Neuron (in vitro differentiated cells): ENCODE measurements around the gene APAF1.
"Not testable (repeated sequence)": the region's sequence is repeated elsewhere in the genome, so short reads cannot be mapped to it uniquely, and the experiment has no call there.

ENCODE experiments used
- H2AFZ ChIP-seq: one replicate; pipeline ENCODE4 v1.6.1; 2013; ENCODE audit warnings: low read depth, mild to moderate bottlenecking, inconsistent platforms, low read length, moderate library complexity
- H3K27me3 ChIP-seq: one replicate; pipeline ENCODE4 v1.6.1; 2013; ENCODE audit warnings: low read length; ENCODE audit not compliant: insufficient read depth
- H3K36me3 ChIP-seq: one replicate; pipeline ENCODE4 v1.6.1; 2013; ENCODE audit warnings: low read length; ENCODE audit not compliant: insufficient read depth
- H3K4me1 ChIP-seq: one replicate; pipeline ENCODE4 v1.6.1; 2013; ENCODE audit warnings: low read length; ENCODE audit not compliant: insufficient read depth
- H3K4me3 ChIP-seq: 2 replicates; pipeline ENCODE4 v1.5.1; 2013; ENCODE audit warnings: mild to moderate bottlenecking, low read length, moderate library complexity
- H3K9me3 ChIP-seq: one replicate; pipeline ENCODE4 v1.6.1; 2013; ENCODE audit warnings: low read length

Gene APAF1

DNA sequence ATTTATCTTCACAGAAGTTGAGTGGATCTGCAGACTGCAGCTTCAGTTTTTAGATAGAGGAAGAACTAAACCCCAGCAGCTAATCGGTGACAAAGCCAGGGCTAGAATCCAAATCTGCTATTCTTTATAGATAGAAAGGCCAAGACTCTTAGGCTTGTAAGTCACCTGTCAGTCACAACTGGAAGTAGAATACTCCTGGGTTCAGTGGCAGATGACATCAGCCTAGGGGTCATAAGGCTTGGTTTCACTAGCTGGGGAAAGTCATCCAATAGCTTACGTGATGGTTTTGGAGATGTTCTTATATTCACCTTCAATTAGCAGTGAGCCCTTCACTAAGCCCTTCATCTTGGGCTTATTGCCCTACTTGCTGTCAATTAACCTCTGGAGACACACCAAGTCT lies 93.4 kb downstream of the APAF1 start:
- Histone ChIP-seq H3K27me3 (no peaks in the 10 kb centered on the region), H3K4me3 (no peak overlapping the region), H3K36me3 (peaks cover 18% of the 10 kb centered on the region), H2AFZ (no peak overlapping the region), H3K4me1 (peaks cover 15% of the 10 kb centered on the region), H3K9me3 (no peaks in the 10 kb centered on the region)

DNA sequence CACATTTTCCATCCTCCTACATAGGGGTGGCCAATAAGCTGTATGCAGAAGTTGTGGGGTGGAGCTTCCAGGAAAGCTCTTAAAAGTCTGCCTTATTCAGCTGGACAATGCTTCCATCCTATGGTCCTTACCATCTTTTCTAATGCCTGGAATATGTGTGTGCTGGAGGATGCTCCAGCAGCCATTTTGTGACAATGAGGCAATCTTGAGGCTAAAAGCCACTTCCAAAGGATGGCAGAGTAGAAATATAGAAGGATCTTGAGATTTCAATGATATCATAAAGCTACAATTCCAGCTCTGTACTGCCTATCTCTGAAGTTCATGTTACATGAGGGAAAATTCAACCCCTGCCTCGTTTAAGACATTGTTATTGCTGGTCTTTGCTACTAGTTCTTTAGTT lies 95.7 kb downstream of the APAF1 start:
- Histone ChIP-seq H3K4me1 (peaks cover 15% of the 10 kb centered on the region), H3K27me3 (no peaks in the 10 kb centered on the region), H2AFZ (no peak overlapping the region), H3K36me3 (peaks cover 3% of the 10 kb centered on the region), H3K9me3 (no peaks in the 10 kb centered on the region), H3K4me3 (no peak overlapping the region)

DNA sequence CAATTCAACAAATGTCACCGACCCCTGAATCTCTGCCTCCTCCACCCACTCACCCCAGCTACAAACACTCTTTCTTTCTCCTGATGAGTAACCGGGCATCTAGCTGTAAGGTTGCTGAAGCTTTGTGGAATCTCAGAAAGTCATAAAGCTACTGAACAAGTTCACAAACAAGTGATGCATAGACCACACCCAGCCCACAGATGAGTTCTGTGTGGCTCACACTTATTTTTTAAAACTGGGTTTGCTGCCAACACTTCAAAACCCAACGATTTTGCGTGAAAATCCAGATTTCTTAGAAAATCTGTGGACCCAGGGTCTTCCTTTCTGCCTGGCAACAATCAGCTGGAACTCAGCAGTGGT lies 96.1 kb downstream of the APAF1 start:
- no peaks in the 10 kb centered on the region for H3K9me3 ChIP-seq
- H3K27me3 ChIP-seq: no peaks in the 10 kb centered on the region
- peaks cover 15% of the 10 kb centered on the region for H3K4me1 ChIP-seq
- no peaks in the 10 kb centered on the region for H3K36me3 ChIP-seq
- H3K4me3 ChIP-seq: no peak overlapping the region
- H2AFZ ChIP-seq: no peak overlapping the region

DNA sequence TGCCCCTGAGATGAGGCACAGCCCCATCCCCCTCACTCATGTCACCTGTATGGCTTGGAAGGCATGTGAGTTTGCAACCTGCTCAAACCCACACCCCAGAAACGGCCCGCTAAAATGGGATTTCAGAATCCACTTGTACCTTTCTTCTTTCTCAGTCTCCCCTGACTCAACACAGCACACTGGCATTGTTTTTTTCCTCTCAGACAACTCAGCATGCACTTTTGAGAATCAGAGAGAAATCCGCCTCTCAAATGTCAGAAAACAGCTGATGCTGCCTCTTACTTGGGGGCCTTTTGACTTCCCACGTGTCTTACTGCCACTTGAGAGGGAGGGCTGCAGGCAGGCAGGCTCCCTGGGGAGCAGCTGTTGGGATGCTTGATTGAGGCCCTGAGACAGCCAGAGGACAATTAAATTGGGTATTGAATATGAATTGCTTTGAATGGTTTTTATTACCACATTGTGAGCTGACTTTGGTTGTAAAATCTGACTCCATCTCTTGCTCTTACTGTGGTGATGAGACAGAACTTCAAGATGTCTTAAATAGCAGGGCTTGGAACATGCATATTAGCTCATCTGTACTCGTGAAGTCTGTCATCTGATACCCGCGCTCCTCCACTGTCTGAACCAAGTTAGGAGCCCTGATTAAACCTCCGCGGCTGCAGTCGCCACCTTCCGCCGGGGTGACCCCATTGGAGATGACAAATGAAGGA lies 96.6 kb downstream of the APAF1 start:
- H2AFZ ChIP-seq: no peak overlapping the region
- H3K4me3 ChIP-seq: no peak overlapping the region
- no peaks in the 10 kb centered on the region for H3K36me3 ChIP-seq
- no peaks in the 10 kb centered on the region for H3K9me3 ChIP-seq
- peaks cover 15% of the 10 kb centered on the region for H3K4me1 ChIP-seq
- H3K27me3 ChIP-seq: no peaks in the 10 kb centered on the region

DNA sequence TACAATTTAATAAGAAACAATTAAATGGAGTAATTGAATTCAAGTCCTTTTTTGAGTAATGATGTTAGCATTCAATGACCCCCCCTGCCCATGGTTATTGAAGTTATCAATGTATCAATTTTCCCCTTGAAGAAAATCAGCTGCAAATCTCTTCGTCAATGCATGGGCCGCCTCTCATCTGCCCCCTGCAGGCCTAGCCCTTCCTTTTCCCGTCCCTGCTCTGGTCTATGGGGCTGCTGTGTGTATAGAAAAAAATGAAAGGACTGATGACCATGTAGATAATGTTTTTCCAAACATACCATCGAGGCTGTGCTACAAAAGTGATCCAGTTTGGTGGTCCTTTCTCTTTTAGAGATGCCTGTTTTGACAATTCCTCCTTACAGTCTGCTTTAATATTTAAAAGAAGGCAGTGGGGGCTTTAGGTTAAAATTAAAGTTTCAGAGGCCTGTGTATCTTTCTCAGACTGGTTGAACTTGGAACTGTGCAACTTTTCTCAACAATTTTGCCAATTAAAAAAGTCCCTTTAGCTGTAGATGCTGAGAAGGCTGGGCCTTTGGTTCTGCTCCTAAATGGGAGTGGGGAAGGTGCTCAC lies 98.4 kb downstream of the APAF1 start:
- Histone ChIP-seq H2AFZ (no peak overlapping the region), H3K4me3 (no peak overlapping the region), H3K9me3 (no peaks in the 10 kb centered on the region), H3K27me3 (no peaks in the 10 kb centered on the region), H3K36me3 (no peaks in the 10 kb centered on the region), H3K4me1 (peaks cover 20% of the 10 kb centered on the region)

DNA sequence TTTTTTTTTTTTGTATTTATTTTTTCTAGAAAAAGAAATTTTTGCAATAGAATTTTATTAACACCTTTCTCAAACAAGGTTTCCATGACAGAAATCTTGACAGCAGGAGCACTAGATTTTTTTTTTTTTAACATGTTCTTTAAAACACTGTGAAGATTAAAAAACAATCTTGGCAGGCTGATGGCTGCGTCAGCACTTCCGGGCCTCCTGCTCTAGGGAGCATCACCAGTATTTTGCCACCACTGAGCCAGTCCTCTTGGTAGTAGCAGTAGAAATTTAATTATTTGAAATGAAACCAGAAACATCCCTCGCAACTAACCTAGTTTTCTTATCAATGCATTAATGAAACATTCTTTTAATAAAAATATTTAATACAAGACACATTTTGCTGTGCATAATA lies 99.6 kb downstream of the APAF1 start:
- Histone ChIP-seq H3K4me1 (peaks cover 20% of the 10 kb centered on the region), H3K9me3 (no peaks in the 10 kb centered on the region), H2AFZ (no peak overlapping the region), H3K27me3 (no peaks in the 10 kb centered on the region), H3K4me3 (no peak overlapping the region), H3K36me3 (no peaks in the 10 kb centered on the region)

DNA sequence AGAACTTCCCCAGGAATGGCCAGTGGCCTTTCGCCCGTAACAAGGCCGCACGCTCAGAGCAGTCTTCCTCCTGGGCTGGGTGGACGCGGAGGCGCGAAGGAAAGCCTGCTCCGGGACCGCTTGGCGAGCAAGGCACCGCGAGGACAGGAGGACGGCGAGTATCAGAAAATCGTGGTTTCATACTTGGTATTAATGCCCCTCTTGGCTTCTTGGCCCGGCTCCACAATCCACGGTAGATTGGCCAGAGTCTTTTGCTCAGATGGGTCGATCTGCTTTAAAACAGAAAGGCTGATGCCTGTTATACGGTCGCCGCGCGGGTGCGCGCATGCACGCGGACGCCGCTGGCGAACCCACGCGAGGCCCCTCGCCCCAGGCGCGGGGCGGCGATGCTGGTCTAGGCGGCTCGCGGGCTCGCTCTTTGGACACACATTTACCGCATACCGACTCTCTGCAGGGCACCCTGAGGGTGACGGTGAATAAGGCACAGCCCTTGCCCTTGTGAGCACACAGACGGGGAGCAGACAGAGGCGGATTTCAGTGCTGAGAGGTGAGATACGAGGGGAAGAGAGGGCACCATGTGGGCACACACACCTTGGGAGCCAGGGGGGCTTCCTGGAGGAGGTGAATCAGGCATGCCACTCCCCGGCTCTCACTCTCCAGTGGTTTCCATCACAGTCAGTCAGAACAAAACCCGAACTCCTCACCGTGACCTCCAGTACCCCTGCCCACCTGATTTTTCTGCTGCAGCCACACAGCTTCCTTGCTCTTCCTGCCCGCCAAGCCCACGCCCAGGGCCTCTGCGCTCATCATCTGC lies 100.7 kb downstream of the APAF1 start:
- Histone ChIP-seq H3K27me3 (no peaks in the 10 kb centered on the region), H3K4me3 (no peak overlapping the region), H3K9me3 (no peaks in the 10 kb centered on the region), H2AFZ (no peak overlapping the region), H3K36me3 (no peaks in the 10 kb centered on the region), H3K4me1 (peaks cover 20% of the 10 kb centered on the region)

DNA sequence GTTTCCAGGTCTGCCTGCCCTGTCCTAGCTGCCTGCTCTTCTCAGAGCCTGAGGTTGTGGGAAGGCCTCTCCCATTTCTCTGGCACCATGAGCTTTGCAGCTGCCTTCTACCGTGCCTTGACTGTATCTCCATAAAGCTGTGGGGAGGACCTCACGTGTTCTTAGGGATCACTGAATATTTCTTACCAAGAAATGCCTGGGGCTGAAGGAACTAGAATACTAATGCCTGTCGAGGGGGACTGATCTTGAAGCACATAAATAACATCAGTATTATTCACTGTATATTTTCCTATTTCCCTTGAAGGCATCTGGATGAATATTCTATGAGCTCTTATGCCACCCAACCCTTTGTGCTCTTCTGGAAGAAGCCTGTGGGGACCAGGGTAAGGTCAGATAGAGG lies 103.4 kb downstream of the APAF1 start:
- Histone ChIP-seq H3K36me3 (no peaks in the 10 kb centered on the region), H2AFZ (no peak overlapping the region), H3K27me3 (no peaks in the 10 kb centered on the region), H3K4me1 (peaks cover 4% of the 10 kb centered on the region), H3K4me3 (no peak overlapping the region), H3K9me3 (no peaks in the 10 kb centered on the region)

DNA sequence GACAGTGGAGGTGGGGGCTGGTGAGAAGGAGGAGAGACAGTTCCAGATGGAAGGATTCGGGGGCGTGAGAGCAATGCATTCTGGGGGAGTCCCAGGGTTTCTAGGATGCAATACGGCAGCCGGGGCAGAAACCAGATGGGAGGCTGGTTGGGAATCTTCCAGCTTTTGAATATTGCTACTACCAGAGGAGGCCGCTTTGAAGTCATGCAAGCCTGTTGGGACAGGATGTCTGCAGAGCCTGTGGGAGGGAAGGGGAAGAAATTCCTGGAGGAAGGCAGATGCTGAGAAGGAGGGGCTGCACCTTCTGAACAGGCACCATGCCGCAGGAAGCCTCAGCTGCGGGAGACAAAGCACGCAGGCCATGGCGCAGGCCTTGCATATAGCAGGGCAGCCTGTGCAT lies 105.4 kb downstream of the APAF1 start:
- Histone ChIP-seq H3K4me3 (no peak overlapping the region), H3K4me1 (peaks cover 4% of the 10 kb centered on the region), H3K36me3 (no peaks in the 10 kb centered on the region), H2AFZ (no peak overlapping the region), H3K27me3 (no peaks in the 10 kb centered on the region), H3K9me3 (no peaks in the 10 kb centered on the region)

DNA sequence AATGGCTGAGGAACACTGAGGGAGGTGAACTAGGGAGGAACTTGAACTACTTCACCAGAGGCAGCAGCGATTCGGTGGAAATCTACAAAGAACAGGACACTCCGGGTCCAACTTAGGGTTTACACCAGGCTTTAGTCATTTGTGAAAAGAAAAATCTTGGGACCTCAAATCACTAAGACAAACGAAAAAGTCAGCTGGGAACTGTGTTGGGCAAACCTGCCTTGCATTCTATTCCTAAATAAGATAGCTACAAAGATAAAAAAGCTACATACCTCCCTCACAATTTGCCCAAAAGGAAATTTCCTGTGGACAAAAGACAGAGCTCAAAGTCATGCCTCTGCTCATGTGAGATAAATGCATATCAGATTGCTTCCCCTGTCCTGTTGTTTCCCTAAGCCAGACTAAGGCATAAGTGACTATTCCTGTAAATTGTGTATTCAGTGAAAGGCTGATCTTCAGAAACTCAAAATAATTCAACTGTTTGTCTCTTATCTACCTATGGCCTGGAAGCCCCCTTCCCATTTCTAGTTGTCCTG lies 106.6 kb downstream of the APAF1 start:
- H3K27me3 ChIP-seq: no peaks in the 10 kb centered on the region
- H3K4me1 ChIP-seq: peaks cover 4% of the 10 kb centered on the region
- no peak overlapping the region for H3K4me3 ChIP-seq
- no peaks in the 10 kb centered on the region for H3K36me3 ChIP-seq
- H3K9me3 ChIP-seq: no peaks in the 10 kb centered on the region
- H2AFZ ChIP-seq: no peak overlapping the region

DNA sequence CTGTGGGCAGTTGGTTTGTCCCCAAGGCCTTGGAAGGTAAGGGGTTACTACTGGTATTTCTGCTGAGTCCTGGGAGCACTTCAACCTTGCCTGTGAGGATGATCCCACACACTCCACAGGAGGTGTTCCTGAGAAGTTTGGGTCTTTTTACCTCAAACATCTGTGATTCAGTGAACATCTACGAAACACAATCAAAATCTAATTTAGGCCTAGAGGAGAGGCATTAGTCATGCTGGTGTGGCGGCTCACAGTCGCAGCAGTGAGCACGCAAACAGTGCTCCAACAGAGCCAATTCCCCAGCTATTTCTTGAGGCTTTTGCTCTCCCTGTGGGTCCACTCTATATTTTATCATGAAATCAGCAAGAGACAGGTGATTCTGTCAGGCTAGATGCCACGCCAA lies 107.6 kb downstream of the APAF1 start:
- Histone ChIP-seq H3K4me3 (no peak overlapping the region), H2AFZ (no peak overlapping the region), H3K9me3 (no peaks in the 10 kb centered on the region), H3K4me1 (peaks cover 4% of the 10 kb centered on the region), H3K27me3 (no peaks in the 10 kb centered on the region), H3K36me3 (no peaks in the 10 kb centered on the region)

DNA sequence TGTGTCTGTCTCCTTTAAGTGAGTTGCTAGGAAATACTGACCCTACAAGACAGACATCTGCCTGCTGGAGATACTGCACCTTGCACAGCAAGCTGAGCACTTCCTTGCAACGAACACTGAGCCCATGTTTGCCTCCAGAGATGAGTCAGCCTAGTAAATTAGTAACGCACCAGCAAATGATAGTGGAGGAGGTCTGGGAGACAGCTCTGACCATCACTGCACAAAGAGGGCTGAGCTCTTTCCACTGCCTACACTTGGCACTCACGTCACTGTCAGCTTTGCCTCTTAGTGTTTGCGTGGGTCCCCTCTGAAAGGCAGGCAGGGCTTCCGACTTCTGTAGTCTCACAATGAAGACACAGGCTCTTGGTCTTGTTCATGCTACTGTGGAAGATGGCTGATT lies 109.0 kb downstream of the APAF1 start:
- H3K9me3 ChIP-seq: no peaks in the 10 kb centered on the region
- H3K4me1 ChIP-seq: no peaks in the 10 kb centered on the region
- H2AFZ ChIP-seq: no peak overlapping the region
- no peak overlapping the region for H3K4me3 ChIP-seq
- no peaks in the 10 kb centered on the region for H3K36me3 ChIP-seq
- no peaks in the 10 kb centered on the region for H3K27me3 ChIP-seq

DNA sequence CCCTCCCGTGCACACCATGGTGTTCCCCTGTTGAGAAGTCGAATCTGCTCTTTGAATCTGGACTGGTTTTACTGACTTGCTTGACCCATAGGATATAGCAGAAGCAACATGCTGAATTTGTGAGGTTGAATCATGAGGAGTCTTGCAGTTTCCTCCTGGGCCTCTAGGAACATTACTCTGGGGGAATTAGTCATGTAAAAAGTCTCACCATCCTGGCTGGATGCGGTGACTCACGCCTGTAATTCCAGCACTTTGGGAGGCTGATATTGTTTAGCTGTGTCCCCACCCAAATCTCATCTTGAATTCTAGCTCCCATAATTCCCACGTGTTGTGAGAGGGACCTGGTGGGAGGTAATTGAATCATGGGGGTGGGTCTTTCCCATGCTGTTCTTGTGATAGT lies 110.8 kb downstream of the APAF1 start:
- H3K36me3 ChIP-seq, H3K27me3 ChIP-seq, H3K9me3 ChIP-seq, H2AFZ ChIP-seq, H3K4me3 ChIP-seq, H3K4me1 ChIP-seq: not testable (repeated sequence)
